Left lung (tissue), 10 donors: ENCODE results near the gene CHN1. TPM values are rescaled to one million over a fixed set of nuclear protein-coding genes. Genes with fewer than 3 reads are reported as not detected.
A peak's percentile ranks its signal among the peaks of the same experiment; 100 is the strongest.

Experiments
- ATAC-seq: fragments of 200-7000 bp; cut with Tn5 transposase; one replicate; pipeline ENCODE4 v1.9.1; 2020; ENCODE audit warnings: moderate library complexity
- DNase-seq, 4 donors: peaks; one replicate each; pipeline ENCODE4 v3.0.0-alpha.2; 2013 to 2020
- H3K27ac ChIP-seq, 2 donors: fragments of 200-600 bp; sonication (generic) in 1 of 2; one replicate each; pipeline versions ENCODE4 v1.5.0 to v1.8.0; 2020 to 2021
- H3K27me3 ChIP-seq, 2 donors: fragments of 200-600 bp; sonication (generic) in 1 of 2; one replicate each; pipeline versions ENCODE4 v1.5.0 to v1.8.0; 2020 to 2021
- H3K36me3 ChIP-seq, 2 donors: fragments of 200-600 bp; sonication (generic) in 1 of 2; one replicate each; pipeline versions ENCODE4 v1.5.0 to v1.8.0; 2020 to 2021
- H3K4me1 ChIP-seq, 2 donors: fragments of 200-600 bp; one replicate each; pipeline ENCODE4 v1.8.0; 2021
- H3K4me3 ChIP-seq, 2 donors: fragments of 200-600 bp; sonication (generic) in 1 of 2; one replicate each; pipeline versions ENCODE4 v1.5.0 to v1.8.0; 2020 to 2021; ENCODE audit warnings: mild to moderate bottlenecking in 1 of 2
- H3K9me3 ChIP-seq, 2 donors: fragments of 200-600 bp; sonication (generic) in 1 of 2; one replicate each; pipeline versions ENCODE4 v1.5.0 to v1.8.0; 2020 to 2021
- intact Hi-C, 2 donors: fragments of 100-400 bp; cut with DNase I; formaldehyde crosslinking; loops; one replicate each; pipeline versions ENCODE4 v1.11.2 to v1.14.2; 2022
- polyA plus RNA-seq, 6 donors: library from polyadenylated mRNA; unstranded; fragments of 120-200 nt; gene quantifications; one replicate each; pipeline ENCODE4 v1.2.1, GENCODE V29; 2013; ENCODE audit not compliant: insufficient read length in 6 of 6
- total RNA-seq, 2 donors: library from RNA; stranded (reverse); fragmentation: NEBNext Ultra II Directional; extraction: Animal tissue kit (Norgen Biotek cat#: 25700); gene quantifications; one replicate each; pipeline ENCODE4 v1.2.1, GENCODE V29; 2021
- TF ChIP-seq, protein P1 (sequence below), 2 donors: fragments of 200-600 bp; sonication (generic) in 1 of 2; IDR thresholded peaks; one replicate each; pipeline versions ENCODE4 v1.5.0 to v1.8.0; 2021; ENCODE audit warnings: antibody characterized with exemption in 2 of 2
- donor health status: DM: no; HTN: yes; CAD: no.
- donor health status: DM: no; HTN: no; CAD: no.

Gene CHN1
- total and polyA plus RNA-seq, 8 donors, result 27.4 to 170 (median 99.9) TPM

DNA sequence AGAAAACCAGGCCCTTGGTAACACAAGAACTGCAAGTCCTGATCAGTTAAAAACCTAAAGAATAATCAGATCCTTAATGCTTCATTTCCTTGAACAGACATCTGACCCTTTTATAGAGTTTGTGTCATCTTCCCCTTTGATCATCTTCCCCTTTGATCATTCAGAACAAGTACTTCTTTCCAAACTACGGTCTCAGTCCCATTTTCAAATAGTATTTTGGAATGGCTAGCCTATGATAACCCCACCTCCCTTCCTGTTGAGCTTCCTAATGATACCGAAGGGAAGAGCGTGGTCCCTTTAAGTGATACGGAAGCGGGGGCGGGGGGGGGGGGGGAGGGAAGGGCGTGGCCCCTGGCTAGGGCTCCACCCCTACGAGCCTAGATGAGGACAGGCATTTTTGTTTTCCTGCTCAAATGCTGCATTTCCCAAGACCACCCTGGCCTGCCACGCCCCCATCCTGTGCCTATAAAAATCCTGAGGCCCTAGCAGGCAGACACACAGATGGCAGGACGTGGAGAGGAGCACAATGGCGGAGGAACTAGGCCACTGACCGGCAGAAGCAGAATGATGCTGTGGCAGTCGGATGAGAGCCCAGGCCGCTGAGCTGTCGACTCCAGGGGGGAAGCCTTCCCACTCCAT, 216.8 kb downstream of the CHN1 start:
- intact Hi-C loops, result no loop called here
- Histone ChIP-seq H3K4me3 (no peak overlapping the region), H3K27me3 (no peaks in the 10 kb centered on the region), H3K4me1 (no peaks in the 10 kb centered on the region), H3K27ac (no peak overlapping the region), H3K9me3 (no peaks in the 10 kb centered on the region), H3K36me3 (no peaks in the 10 kb centered on the region)
- no peak for DNase-seq
- ATAC-seq, result no peak
- TF ChIP-seq, protein P1, sequence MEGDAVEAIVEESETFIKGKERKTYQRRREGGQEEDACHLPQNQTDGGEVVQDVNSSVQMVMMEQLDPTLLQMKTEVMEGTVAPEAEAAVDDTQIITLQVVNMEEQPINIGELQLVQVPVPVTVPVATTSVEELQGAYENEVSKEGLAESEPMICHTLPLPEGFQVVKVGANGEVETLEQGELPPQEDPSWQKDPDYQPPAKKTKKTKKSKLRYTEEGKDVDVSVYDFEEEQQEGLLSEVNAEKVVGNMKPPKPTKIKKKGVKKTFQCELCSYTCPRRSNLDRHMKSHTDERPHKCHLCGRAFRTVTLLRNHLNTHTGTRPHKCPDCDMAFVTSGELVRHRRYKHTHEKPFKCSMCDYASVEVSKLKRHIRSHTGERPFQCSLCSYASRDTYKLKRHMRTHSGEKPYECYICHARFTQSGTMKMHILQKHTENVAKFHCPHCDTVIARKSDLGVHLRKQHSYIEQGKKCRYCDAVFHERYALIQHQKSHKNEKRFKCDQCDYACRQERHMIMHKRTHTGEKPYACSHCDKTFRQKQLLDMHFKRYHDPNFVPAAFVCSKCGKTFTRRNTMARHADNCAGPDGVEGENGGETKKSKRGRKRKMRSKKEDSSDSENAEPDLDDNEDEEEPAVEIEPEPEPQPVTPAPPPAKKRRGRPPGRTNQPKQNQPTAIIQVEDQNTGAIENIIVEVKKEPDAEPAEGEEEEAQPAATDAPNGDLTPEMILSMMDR (IDR thresholded peaks at IDR 0.05), result no peak

DNA sequence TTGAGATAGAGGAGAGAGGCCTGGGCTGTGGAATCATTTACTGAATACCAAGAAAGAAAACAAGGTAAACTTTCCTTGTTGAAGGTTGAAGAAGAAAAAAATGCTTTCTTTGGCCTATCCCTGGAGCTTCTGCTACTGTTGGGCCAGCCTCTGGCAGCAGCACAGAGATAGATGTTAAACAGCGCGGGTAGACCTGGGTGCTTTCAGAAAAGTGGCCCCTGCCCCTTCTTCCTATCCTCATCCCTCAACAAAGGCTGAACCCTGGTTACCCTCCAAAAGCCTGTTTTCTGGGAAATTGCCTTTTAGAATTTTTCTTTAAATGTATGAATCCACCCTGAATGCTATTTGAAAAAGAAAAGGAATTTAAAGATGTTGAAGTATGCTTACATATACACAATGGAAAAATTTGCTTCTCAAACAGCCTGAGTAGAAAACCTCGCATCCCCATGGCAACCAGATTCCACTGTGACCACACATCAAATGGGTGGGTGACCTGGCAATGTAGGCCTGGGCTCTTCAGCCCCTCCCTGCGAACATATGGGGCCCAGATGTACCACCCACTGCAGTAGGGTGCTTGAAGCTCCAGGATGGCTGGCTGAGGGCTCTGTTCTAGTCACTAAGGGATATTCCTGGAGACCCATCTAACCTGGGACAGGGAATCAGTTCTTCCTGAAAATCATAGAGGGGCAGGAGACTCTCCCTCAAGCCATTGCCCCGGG, 217.5 kb downstream of the CHN1 start:
- ATAC-seq, result peak; percentile 63

DNA sequence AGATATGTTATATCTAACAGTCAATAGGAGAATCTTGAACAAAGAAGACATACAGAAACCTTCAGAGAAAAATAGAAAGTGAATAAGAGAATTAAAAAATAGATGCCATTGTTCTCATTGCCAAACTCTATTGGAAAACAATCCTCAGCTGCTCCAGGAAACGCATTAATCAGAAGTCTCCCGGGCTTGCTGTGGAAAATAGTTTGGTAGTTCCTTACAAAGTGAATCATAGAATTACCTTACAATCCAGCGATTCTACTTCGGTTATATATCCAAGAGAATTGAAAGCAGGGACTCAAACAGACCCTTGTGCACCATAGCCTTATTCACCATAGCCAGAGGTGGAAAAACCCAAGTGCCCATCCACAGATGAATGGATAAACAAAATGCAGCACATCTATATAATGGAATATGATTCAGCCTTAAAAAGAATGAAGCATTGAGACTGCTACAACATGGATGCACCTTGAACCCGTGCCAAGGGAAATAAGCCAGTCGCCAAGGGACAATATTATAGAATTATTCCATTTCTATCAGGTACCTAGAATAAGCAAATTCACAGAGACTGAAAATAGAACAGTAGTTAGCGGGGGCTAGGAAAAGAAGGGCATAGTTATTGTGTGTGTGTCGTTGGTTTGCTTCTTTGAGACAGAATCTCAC, 219.0 kb downstream of the CHN1 start:
- Histone ChIP-seq H3K27ac (no peak overlapping the region), H3K27me3 (no peaks in the 10 kb centered on the region)

More for the DNA sequence above, 217.5 kb downstream of the CHN1 start:
- H3K27me3 ChIP-seq, result no peaks in the 10 kb centered on the region
- intact Hi-C loops, result no loop called here
- TF ChIP-seq, protein P1 (IDR thresholded peaks at IDR 0.05), result no peak
- peak overlapping the region in 1 of 2 donors; percentile 51 for H3K27ac ChIP-seq
- no peaks in the 10 kb centered on the region for H3K9me3 ChIP-seq
- H3K4me3 ChIP-seq, result no peak overlapping the region
- peak in 2 of 4 donors; percentile 50 to 87 for DNase-seq
- H3K36me3 ChIP-seq, result no peaks in the 10 kb centered on the region
- no peaks in the 10 kb centered on the region for H3K4me1 ChIP-seq

DNA sequence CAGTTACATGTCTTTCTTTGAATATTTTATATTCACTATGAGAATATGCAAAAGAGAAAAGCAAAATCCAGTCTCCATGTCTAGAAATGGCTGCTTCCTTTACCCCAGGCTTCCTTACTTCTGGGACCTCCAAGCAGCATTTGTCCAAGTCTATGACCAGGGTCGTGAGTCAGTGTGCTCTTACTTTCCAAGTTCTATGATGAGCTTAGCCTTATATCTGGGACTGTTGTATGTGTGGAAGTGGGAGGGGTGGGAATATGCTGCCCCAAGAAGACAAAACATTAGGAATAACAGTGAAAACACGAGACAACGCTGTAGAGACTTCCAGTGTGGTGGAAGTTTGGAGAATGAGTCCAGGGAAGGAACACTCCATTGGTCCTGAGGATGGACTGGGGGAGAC, 219.7 kb downstream of the CHN1 start:
- intact Hi-C loops, result no loop called here
- H3K27ac ChIP-seq, result no peak overlapping the region

More for the DNA sequence above, 219.0 kb downstream of the CHN1 start:
- Histone ChIP-seq H3K36me3 (no peaks in the 10 kb centered on the region), H3K4me3 (no peak overlapping the region), H3K4me1 (no peaks in the 10 kb centered on the region), H3K9me3 (no peaks in the 10 kb centered on the region)
- intact Hi-C loops, result no loop called here
- no peak for DNase-seq
- TF ChIP-seq, protein P1 (IDR thresholded peaks at IDR 0.05), result no peak
- ATAC-seq, result no peak

More for the DNA sequence above, 219.7 kb downstream of the CHN1 start:
- ATAC-seq (no peak), DNase-seq (no peak)
- Histone ChIP-seq H3K36me3 (no peaks in the 10 kb centered on the region), H3K9me3 (no peaks in the 10 kb centered on the region), H3K4me3 (no peak overlapping the region), H3K4me1 (no peaks in the 10 kb centered on the region), H3K27me3 (no peaks in the 10 kb centered on the region)
- TF ChIP-seq, protein P1 (IDR thresholded peaks at IDR 0.05), result no peak
